ENCODE data around the gene KCTD20.

DNA sequence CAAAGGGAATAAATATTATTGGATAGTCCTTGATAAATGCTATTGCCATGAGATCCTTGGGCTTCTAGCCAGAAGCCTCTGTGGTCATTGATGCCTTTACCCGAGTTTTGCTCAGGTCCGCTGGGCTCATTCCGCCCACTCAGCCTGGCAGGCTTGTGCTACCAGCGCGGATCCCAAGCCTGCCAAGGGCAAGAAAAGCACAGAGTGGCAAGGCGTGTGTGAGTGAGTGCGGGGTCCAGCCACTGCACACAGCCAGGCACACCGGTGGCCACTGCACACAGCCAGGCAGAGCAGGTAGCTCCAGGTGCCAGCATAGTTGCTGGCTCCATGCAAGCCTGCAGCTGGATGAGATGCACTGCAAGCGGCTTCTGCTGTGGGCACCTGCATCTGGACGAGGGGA, 65.7 kb downstream of the KCTD20 start:
- TF ChIP-seq, protein P1, sequence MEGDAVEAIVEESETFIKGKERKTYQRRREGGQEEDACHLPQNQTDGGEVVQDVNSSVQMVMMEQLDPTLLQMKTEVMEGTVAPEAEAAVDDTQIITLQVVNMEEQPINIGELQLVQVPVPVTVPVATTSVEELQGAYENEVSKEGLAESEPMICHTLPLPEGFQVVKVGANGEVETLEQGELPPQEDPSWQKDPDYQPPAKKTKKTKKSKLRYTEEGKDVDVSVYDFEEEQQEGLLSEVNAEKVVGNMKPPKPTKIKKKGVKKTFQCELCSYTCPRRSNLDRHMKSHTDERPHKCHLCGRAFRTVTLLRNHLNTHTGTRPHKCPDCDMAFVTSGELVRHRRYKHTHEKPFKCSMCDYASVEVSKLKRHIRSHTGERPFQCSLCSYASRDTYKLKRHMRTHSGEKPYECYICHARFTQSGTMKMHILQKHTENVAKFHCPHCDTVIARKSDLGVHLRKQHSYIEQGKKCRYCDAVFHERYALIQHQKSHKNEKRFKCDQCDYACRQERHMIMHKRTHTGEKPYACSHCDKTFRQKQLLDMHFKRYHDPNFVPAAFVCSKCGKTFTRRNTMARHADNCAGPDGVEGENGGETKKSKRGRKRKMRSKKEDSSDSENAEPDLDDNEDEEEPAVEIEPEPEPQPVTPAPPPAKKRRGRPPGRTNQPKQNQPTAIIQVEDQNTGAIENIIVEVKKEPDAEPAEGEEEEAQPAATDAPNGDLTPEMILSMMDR (IDR thresholded peaks at IDR 0.05), result no peak
- TF ChIP-seq POLR2A (IDR thresholded peaks at IDR 0.05) (no peak), EP300 (IDR thresholded peaks at IDR 0.05) (no peak)

All from gastroesophageal sphincter (tissue), 3 donors.